Stimulated activated naive CD8-positive, alpha-beta T cell treated with anti-CD3 and anti-CD28 coated beads, Interleukin-15, amount 100 ng/mL, for 72 hours (primary cell): Measurements from ENCODE around the gene AFF1.

Source experiments
- ATAC-seq: fragments of 150-1000 bp; cut with Tn5 transposase; 2 replicates; pipeline ENCODE4 v1.10.0; 2021; ENCODE audit warnings: mild to moderate bottlenecking, moderate library complexity
- DNase-seq, 2 donors: peaks; one replicate each; pipeline ENCODE4 v3.0.0; 2021 to 2022
- H3K27ac Mint-ChIP-seq, 2 donors: one replicate each; pipeline ENCODE4 v1.8.0; 2022; ENCODE audit warnings: mild to moderate bottlenecking in 2 of 2, mixed read lengths in 2 of 2, moderate library complexity in 2 of 2
- H3K27me3 Mint-ChIP-seq: one replicate; pipeline ENCODE4 v1.8.0; 2022; ENCODE audit warnings: mixed read lengths
- H3K4me1 Mint-ChIP-seq: one replicate; pipeline ENCODE4 v1.8.0; 2022; ENCODE audit warnings: mild to moderate bottlenecking, mixed read lengths
- H3K4me3 Mint-ChIP-seq, 2 donors: one replicate each; pipeline ENCODE4 v1.8.0; 2022; ENCODE audit warnings: mild to moderate bottlenecking in 2 of 2, mixed read lengths in 2 of 2, moderate library complexity in 1 of 2
- H3K9me3 Mint-ChIP-seq, 2 donors: one replicate each; pipeline ENCODE4 v1.8.0; 2022; ENCODE audit warnings: mixed read lengths in 2 of 2

Gene AFF1, protein sequence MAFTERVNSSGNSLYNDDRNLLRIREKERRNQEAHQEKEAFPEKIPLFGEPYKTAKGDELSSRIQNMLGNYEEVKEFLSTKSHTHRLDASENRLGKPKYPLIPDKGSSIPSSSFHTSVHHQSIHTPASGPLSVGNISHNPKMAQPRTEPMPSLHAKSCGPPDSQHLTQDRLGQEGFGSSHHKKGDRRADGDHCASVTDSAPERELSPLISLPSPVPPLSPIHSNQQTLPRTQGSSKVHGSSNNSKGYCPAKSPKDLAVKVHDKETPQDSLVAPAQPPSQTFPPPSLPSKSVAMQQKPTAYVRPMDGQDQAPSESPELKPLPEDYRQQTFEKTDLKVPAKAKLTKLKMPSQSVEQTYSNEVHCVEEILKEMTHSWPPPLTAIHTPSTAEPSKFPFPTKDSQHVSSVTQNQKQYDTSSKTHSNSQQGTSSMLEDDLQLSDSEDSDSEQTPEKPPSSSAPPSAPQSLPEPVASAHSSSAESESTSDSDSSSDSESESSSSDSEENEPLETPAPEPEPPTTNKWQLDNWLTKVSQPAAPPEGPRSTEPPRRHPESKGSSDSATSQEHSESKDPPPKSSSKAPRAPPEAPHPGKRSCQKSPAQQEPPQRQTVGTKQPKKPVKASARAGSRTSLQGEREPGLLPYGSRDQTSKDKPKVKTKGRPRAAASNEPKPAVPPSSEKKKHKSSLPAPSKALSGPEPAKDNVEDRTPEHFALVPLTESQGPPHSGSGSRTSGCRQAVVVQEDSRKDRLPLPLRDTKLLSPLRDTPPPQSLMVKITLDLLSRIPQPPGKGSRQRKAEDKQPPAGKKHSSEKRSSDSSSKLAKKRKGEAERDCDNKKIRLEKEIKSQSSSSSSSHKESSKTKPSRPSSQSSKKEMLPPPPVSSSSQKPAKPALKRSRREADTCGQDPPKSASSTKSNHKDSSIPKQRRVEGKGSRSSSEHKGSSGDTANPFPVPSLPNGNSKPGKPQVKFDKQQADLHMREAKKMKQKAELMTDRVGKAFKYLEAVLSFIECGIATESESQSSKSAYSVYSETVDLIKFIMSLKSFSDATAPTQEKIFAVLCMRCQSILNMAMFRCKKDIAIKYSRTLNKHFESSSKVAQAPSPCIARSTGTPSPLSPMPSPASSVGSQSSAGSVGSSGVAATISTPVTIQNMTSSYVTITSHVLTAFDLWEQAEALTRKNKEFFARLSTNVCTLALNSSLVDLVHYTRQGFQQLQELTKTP

DNA sequence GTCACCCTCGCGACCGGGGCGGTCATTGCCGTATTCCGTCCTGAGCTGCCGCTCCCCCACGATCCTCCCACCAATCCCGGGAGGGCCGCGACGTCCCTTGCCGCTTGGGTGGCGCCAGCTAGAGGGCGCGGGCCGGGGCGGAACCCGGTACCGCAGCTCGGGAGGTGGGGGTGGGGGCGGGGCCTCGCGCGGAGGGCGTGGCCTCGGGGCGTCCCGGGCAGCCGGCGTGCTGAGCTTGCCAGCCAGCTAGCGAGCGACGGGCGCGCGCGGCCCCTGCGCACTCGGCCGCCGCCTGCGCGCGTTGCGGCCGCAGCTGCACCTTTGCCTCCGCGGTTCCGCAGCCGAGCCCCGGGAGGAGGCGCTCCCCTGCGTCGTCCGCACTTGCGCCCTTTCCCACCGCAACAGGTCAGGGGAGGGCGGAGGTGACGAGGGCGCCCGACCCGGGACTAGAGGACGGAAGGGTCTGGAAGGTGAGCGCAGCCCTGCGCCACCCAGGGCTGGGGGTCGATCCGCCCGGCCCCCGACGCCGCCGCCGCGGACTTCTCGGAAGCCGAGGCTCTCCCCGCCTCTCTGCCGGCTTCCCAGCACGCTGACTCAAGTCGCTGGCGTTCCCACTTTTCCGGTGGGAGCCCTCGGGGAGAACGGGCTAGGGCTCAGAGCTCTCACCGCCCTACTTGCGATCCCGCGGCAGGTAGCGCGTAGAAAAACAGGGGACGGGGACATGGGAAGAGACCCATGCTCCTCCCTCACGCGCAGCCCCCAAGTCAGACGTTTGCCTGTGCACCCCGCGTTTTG is at the start of gene AFF1:
AFF1 (plus strand) TSS at position 241 of the 795 bp plus-strand sequence. CDS start 13,523 bp downstream, outside the sequence.
- ATAC-seq (peak; percentile 78), DNase-seq (peak; percentile 86 to 93)
- Mint-ChIP-seq H3K27ac (peak within 1 kb of the TSS; percentile 95 to 98), H3K9me3 (no peaks in the 10 kb centered on the region), H3K4me3 (peak within 1 kb of the TSS; percentile 90), H3K4me1 (peaks cover 37% of the 10 kb centered on the region), H3K27me3 (no peaks in the 10 kb centered on the region)

GRCh38 chr4:86890790-86891189 is 44.0 kb upstream of the AFF1 start:
- DNase-seq (no peak), ATAC-seq (no peak)
- Mint-ChIP-seq H3K4me1 (no peaks in the 10 kb centered on the region), H3K4me3 (no peak overlapping the region), H3K9me3 (no peaks in the 10 kb centered on the region), H3K27ac (no peak overlapping the region), H3K27me3 (peaks cover 32% of the 10 kb centered on the region)

DNA sequence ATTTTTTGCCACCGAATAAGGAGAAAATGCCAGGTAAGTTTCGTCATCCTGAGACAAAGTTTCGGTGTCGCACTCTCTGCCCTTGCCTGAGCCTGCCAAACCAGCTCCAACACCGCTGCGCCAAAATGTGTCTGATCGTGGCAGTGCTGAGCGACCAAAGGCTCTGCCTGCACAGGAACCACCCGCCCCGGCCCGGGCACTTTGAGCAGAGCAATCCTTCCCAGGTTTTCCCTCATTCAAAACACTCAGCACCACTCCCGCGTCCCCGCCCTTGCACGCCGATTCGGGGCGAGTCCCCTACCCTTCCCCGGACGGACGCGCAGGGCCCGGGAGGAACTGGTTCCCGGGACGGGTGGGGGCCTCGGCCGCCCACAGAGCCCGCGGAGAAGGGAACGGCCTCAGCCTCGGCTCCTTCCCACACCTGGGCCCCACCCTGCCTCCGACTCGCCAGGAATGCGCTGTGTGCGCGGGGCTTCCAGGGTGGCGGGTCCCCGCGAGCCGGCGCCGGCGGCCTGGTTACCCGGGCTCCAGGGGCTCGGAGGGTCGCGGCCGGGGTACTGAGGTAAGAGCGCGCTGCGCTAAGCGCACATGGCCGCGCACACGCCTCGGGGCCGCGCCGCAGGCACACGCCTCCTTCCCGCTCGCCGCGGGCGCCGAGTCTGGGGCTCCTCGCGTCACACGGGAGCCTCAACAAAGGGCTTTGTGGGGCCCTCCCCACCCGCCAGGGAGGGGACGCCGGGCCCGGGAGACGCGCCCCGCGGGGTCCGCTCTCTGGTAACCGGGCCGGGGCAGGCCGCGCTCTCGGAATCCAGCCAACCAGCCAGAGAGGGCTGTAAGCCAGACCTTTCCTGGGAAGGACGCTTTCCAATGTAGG is 42.8 kb upstream of the AFF1 start, which contains the start of gene C4orf36:
C4orf36 (minus strand) TSS at position 661 of the 874 bp plus-strand sequence. CDS start 902 bp downstream, outside the sequence.
- H3K4me1 Mint-ChIP-seq: no peaks in the 10 kb centered on the region
- ATAC-seq (peak; percentile 81), DNase-seq (peak; percentile 24 to 32)
- no peaks in the 10 kb centered on the region for H3K9me3 Mint-ChIP-seq
- H3K4me3 Mint-ChIP-seq: peak within 1 kb of the TSS; percentile 77 to 78
- peaks cover 32% of the 10 kb centered on the region for H3K27me3 Mint-ChIP-seq
- peak within 1 kb of the TSS in 1 of 2 donors; percentile 21 for H3K27ac Mint-ChIP-seq

GRCh38 chr4:86892636-86892960 is 42.2 kb upstream of the AFF1 start:
- peak; percentile 44 for ATAC-seq
- H3K4me3 Mint-ChIP-seq: peak overlapping the region; percentile 77 to 78
- no peaks in the 10 kb centered on the region for H3K9me3 Mint-ChIP-seq
- H3K27ac Mint-ChIP-seq: no peak overlapping the region
- no peak for DNase-seq
- no peaks in the 10 kb centered on the region for H3K4me1 Mint-ChIP-seq
- H3K27me3 Mint-ChIP-seq: peaks cover 32% of the 10 kb centered on the region

GRCh38 chr4:86893136-86893535 is 41.7 kb upstream of the AFF1 start:
- Mint-ChIP-seq H3K4me1 (no peaks in the 10 kb centered on the region), H3K4me3 (peak overlapping the region in 1 of 2 donors; percentile 77), H3K27ac (no peak overlapping the region), H3K9me3 (no peaks in the 10 kb centered on the region), H3K27me3 (peaks cover 32% of the 10 kb centered on the region)
- ATAC-seq: no peak
- DNase-seq: no peak

DNA sequence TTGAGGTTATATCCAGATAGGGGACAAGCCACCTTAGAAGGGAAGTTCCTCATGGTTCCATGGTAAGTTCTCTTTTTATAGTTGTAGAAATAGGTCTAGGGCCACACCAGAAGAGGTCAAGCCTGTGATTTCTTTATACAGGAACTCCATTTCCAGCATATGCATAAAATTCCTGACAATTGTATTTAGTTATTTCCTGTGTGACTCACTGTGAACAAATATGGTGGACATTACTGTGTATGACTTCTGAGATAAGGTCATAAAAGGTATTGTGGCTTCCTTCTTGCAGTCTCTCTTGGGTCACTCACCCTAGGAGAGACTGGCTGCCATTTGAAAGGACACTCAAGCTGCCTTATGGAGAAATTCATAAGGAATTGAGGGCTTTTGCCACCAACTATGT is 40.4 kb upstream of the AFF1 start:
- Mint-ChIP-seq H3K4me3 (no peak overlapping the region), H3K4me1 (no peaks in the 10 kb centered on the region), H3K9me3 (no peaks in the 10 kb centered on the region), H3K27me3 (peaks cover 32% of the 10 kb centered on the region), H3K27ac (no peak overlapping the region)
- ATAC-seq: no peak
- no peak for DNase-seq

GRCh38 chr4:86895692-86896488 is 38.9 kb upstream of the AFF1 start:
- DNase-seq (peak in 1 of 2 donors; percentile 6), ATAC-seq (peak; percentile 41)
- H3K4me3 Mint-ChIP-seq: no peak overlapping the region
- H3K27ac Mint-ChIP-seq: no peak overlapping the region
- H3K9me3 Mint-ChIP-seq: no peaks in the 10 kb centered on the region
- H3K27me3 Mint-ChIP-seq: peaks cover 18% of the 10 kb centered on the region
- no peaks in the 10 kb centered on the region for H3K4me1 Mint-ChIP-seq

- peaks cover 11% of the 10 kb centered on the region for H3K27me3 Mint-ChIP-seq
- H3K27ac Mint-ChIP-seq: no peak overlapping the region
- H3K4me3 Mint-ChIP-seq: no peak overlapping the region
- no peaks in the 10 kb centered on the region for H3K9me3 Mint-ChIP-seq
- DNase-seq (no peak), ATAC-seq (no peak)
- no peaks in the 10 kb centered on the region for H3K4me1 Mint-ChIP-seq
Measured at GRCh38 chr4:86896596-86896995, 38.2 kb upstream of the AFF1 start.

DNA sequence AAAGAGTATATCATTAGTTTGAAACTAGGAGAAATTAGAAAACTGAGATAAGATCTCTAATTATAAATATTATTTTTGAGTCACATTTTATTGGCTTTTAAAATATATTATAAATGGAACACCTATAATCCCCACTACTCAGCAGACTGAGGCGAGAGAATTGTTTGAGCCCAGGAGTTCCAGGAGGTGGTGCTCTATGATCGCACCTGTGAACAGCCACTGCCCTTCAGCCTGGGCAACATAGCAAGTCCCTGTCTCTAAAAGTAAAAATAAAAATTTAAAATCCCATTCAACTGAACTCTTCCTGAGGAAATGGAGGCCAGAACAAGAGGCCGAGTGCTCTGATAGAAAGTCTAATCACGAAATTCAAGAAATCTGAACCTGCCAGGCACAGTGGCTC is 36.2 kb upstream of the AFF1 start:
- no peaks in the 10 kb centered on the region for H3K27me3 Mint-ChIP-seq
- no peak for ATAC-seq
- H3K4me3 Mint-ChIP-seq: no peak overlapping the region
- H3K27ac Mint-ChIP-seq: no peak overlapping the region
- H3K4me1 Mint-ChIP-seq: no peaks in the 10 kb centered on the region
- DNase-seq: no peak
- no peaks in the 10 kb centered on the region for H3K9me3 Mint-ChIP-seq

- no peaks in the 10 kb centered on the region for H3K9me3 Mint-ChIP-seq
Measured at GRCh38 chr4:86901864-86902263, 32.9 kb upstream of the AFF1 start.

GRCh38 chr4:86908251-86908657 is 26.6 kb upstream of the AFF1 start:
- no peak for ATAC-seq
- DNase-seq: no peak
- Mint-ChIP-seq H3K9me3 (no peaks in the 10 kb centered on the region), H3K4me1 (peaks cover 30% of the 10 kb centered on the region), H3K27ac (peak overlapping the region in 1 of 2 donors; percentile 19), H3K4me3 (no peak overlapping the region), H3K27me3 (peaks cover 8% of the 10 kb centered on the region)

More at GRCh38 chr4:86901864-86902263, 32.9 kb upstream of the AFF1 start:
- ATAC-seq (no peak), DNase-seq (no peak)
- peaks cover 8% of the 10 kb centered on the region for H3K27me3 Mint-ChIP-seq
- no peak overlapping the region for H3K4me3 Mint-ChIP-seq
- H3K4me1 Mint-ChIP-seq: peaks cover 5% of the 10 kb centered on the region
- no peak overlapping the region for H3K27ac Mint-ChIP-seq

DNA sequence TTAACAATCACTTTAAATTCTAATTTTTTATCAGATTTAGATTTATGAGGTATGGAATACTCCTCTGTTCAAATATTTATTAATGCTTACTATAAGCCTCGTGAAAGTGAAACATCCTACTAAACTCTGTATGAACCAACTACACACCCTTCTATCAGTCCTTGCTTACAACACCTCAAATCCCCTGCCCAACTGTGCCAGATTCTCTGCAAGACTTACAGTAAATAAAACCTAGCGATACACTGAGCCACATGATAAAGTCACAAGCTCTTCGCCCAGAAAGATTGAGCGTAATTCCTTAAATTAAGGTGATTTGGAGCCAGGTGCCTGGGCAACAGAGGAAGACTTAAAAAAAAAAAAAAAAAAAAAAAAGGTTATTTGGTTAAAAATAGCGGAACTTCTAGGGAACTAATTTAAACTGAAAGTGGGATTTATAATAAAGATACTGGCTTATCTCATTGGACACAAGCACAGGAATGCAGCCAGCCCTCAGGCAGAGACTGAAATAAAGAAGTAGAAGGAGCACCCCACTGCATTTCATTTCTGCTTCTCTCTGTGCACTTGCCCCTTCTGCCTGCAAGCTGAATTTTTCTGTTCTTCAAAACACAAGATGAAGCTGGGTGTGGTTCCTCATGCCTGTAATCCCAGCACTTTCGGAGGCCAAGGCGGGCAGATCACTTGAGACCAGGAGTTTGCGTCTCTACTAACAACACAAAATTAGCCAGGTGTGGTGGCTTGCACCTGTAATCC is 25.1 kb upstream of the AFF1 start:
- Mint-ChIP-seq H3K4me1 (peaks cover 25% of the 10 kb centered on the region), H3K27me3 (no peaks in the 10 kb centered on the region), H3K9me3 (no peaks in the 10 kb centered on the region), H3K4me3 (no peak overlapping the region), H3K27ac (no peak overlapping the region)
- DNase-seq (no peak), ATAC-seq (no peak)

GRCh38 chr4:86910369-86910768 is 24.4 kb upstream of the AFF1 start:
- Mint-ChIP-seq H3K27me3 (no peaks in the 10 kb centered on the region), H3K9me3 (no peaks in the 10 kb centered on the region), H3K27ac (no peak overlapping the region), H3K4me1 (peaks cover 25% of the 10 kb centered on the region), H3K4me3 (no peak overlapping the region)
- no peak for DNase-seq
- no peak for ATAC-seq
